ENCODE data around the gene PGS1.

PGS1 gene

GRCh38 chr17:78426293-78426879, 47.9 kb downstream of the PGS1 start:
- DNase-seq (ENCODE audit: low read depth, low spot score): no peak

GRCh38 chr17:78427140-78427539, 48.7 kb downstream of the PGS1 start:
- DNase-seq (ENCODE audit: low read depth, low spot score): no peak

GRCh38 chr17:78428025-78428575, 49.7 kb downstream of the PGS1 start:
- no peak for DNase-seq (ENCODE audit: low read depth, low spot score)

- DNase-seq (ENCODE audit: low read depth, low spot score): no peak
These were observed 50.6 kb downstream of the PGS1 start for GRCh38 chr17:78428836-78429617.

- DNase-seq (ENCODE audit: low read depth, low spot score): no peak
These were observed 51.2 kb downstream of the PGS1 start for GRCh38 chr17:78429618-78429995.

- DNase-seq (ENCODE audit: low read depth, low spot score): no peak
These were observed 52.6 kb downstream of the PGS1 start for GRCh38 chr17:78430892-78431691.

- no peak for DNase-seq (ENCODE audit: low read depth, low spot score)
These were observed 53.2 kb downstream of the PGS1 start for GRCh38 chr17:78431692-78431958.

GRCh38 chr17:78432226-78433012, 54.0 kb downstream of the PGS1 start:
- DNase-seq (ENCODE audit: low read depth, low spot score): no peak

- DNase-seq (ENCODE audit: low read depth, low spot score): no peak
These were observed 54.7 kb downstream of the PGS1 start for GRCh38 chr17:78433013-78433727.

- DNase-seq (ENCODE audit: low read depth, low spot score): no peak
These were observed 55.4 kb downstream of the PGS1 start for GRCh38 chr17:78433780-78434335.

GRCh38 chr17:78434455-78435329, 56.2 kb downstream of the PGS1 start:
- no peak for DNase-seq (ENCODE audit: low read depth, low spot score)

- DNase-seq (ENCODE audit: low read depth, low spot score): no peak
These were observed 57.0 kb downstream of the PGS1 start for GRCh38 chr17:78435330-78436005.

- DNase-seq (ENCODE audit: low read depth, low spot score): no peak
These were observed 59.2 kb downstream of the PGS1 start for GRCh38 chr17:78437508-78438169.

- DNase-seq (ENCODE audit: low read depth, low spot score): no peak
These were observed 59.8 kb downstream of the PGS1 start for GRCh38 chr17:78438271-78438691.

- DNase-seq (ENCODE audit: low read depth, low spot score): no peak
These were observed 60.4 kb downstream of the PGS1 start for GRCh38 chr17:78438694-78439325.

GRCh38 chr17:78441271-78441971, 63.0 kb downstream of the PGS1 start:
- DNase-seq (ENCODE audit: low read depth, low spot score): no peak

- DNase-seq (ENCODE audit: low read depth, low spot score): no peak
These were observed 64.3 kb downstream of the PGS1 start for GRCh38 chr17:78442648-78443218.
